Measurements from ENCODE around the gene C11orf68. TPM values are rescaled to one million over a fixed set of nuclear protein-coding genes. Genes with fewer than 3 reads are reported as not detected.

The C11orf68 gene
- total and polyA plus RNA-seq, 9 of the 15 experiments (the other 6 are each of a cell fraction or from before 2014, with no cell fraction given) = 3.6 to 35.9 (median 12.8) TPM

DNA sequence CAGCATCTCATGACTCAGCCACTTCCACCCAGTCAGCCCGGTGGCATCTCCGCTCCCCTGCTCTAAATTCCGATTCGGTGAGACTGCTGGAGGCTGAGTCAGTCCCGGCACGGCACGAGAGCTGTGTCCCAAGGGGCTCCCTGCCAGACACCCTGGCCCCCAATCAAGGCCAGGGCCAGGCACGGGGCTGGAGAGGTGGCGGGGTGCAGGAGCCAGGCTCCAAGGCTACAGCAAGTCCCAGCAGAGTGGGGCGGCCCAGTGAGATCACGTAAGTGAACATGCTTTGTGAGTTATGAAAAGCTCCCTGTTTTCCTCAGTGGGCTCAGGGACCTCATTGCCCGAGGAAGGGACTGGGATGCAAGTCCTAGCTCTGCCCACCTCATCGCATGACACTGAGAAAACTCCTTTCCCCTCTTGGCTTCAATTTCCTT is 3.0 kb downstream of the C11orf68 start (continued):
- TF ChIP-seq, protein P1, sequence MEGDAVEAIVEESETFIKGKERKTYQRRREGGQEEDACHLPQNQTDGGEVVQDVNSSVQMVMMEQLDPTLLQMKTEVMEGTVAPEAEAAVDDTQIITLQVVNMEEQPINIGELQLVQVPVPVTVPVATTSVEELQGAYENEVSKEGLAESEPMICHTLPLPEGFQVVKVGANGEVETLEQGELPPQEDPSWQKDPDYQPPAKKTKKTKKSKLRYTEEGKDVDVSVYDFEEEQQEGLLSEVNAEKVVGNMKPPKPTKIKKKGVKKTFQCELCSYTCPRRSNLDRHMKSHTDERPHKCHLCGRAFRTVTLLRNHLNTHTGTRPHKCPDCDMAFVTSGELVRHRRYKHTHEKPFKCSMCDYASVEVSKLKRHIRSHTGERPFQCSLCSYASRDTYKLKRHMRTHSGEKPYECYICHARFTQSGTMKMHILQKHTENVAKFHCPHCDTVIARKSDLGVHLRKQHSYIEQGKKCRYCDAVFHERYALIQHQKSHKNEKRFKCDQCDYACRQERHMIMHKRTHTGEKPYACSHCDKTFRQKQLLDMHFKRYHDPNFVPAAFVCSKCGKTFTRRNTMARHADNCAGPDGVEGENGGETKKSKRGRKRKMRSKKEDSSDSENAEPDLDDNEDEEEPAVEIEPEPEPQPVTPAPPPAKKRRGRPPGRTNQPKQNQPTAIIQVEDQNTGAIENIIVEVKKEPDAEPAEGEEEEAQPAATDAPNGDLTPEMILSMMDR (IDR thresholded peaks at IDR 0.05 in 2 of 3, conservative IDR thresholded peaks at IDR 0.05 in 1 of 3; ENCODE audit: insufficient read depth in 2 of 3, low read depth in 1 of 3, low read length in 3 of 3) = no peak
- TF ChIP-seq ZBTB12 (CRISPR knock-in tag; IDR thresholded peaks at IDR 0.05) (no peak), RFX5 (IDR thresholded peaks at IDR 0.05; ENCODE audit: low read depth, low read length) (no peak), REST (IDR thresholded peaks at IDR 0.05; ENCODE audit: borderline replicate concordance) (no peak), REST (CRISPR knock-in tag; IDR thresholded peaks at IDR 0.05; ENCODE audit: low read depth) (no peak), JUND (IDR thresholded peaks at IDR 0.05; ENCODE audit: borderline replicate concordance, low read depth, low read length) (peak; percentile 71), JUND (tag; IDR thresholded peaks at IDR 0.05; ENCODE audit: borderline replicate concordance, low read depth, low read length) (no peak), RBM22 (IDR thresholded peaks at IDR 0.05; ENCODE audit: low read depth, low read length, poor library complexity, severe bottlenecking) (peak; percentile 45), ZNF224 (CRISPR knock-in tag; IDR thresholded peaks at IDR 0.05) (no peak), ZNF212 (CRISPR knock-in tag; IDR thresholded peaks at IDR 0.05) (no peak), POLR2G (IDR thresholded peaks at IDR 0.05; ENCODE audit: low read depth, low read length) (peak; percentile 60)
- TF ChIP-seq, protein P2, sequence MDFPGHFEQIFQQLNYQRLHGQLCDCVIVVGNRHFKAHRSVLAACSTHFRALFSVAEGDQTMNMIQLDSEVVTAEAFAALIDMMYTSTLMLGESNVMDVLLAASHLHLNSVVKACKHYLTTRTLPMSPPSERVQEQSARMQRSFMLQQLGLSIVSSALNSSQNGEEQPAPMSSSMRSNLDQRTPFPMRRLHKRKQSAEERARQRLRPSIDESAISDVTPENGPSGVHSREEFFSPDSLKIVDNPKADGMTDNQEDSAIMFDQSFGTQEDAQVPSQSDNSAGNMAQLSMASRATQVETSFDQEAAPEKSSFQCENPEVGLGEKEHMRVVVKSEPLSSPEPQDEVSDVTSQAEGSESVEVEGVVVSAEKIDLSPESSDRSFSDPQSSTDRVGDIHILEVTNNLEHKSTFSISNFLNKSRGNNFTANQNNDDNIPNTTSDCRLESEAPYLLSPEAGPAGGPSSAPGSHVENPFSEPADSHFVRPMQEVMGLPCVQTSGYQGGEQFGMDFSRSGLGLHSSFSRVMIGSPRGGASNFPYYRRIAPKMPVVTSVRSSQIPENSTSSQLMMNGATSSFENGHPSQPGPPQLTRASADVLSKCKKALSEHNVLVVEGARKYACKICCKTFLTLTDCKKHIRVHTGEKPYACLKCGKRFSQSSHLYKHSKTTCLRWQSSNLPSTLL (IDR thresholded peaks at IDR 0.05) = no peak
- TF ChIP-seq, protein P3, sequence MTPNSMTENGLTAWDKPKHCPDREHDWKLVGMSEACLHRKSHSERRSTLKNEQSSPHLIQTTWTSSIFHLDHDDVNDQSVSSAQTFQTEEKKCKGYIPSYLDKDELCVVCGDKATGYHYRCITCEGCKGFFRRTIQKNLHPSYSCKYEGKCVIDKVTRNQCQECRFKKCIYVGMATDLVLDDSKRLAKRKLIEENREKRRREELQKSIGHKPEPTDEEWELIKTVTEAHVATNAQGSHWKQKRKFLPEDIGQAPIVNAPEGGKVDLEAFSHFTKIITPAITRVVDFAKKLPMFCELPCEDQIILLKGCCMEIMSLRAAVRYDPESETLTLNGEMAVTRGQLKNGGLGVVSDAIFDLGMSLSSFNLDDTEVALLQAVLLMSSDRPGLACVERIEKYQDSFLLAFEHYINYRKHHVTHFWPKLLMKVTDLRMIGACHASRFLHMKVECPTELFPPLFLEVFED (CRISPR knock-in tag; conservative IDR thresholded peaks at IDR 0.05) = no peak
